ENCODE measurements around the gene AGTPBP1.

The AGTPBP1 gene

GRCh38 chr9:85528142-85528541 is 213.6 kb downstream of the AGTPBP1 start:
- H3K9me3 ChIP-seq, result no peaks in the 10 kb centered on the region
- no peak for DNase-seq
- no peak overlapping the region for H3K4me3 ChIP-seq
- TF ChIP-seq, protein P1, sequence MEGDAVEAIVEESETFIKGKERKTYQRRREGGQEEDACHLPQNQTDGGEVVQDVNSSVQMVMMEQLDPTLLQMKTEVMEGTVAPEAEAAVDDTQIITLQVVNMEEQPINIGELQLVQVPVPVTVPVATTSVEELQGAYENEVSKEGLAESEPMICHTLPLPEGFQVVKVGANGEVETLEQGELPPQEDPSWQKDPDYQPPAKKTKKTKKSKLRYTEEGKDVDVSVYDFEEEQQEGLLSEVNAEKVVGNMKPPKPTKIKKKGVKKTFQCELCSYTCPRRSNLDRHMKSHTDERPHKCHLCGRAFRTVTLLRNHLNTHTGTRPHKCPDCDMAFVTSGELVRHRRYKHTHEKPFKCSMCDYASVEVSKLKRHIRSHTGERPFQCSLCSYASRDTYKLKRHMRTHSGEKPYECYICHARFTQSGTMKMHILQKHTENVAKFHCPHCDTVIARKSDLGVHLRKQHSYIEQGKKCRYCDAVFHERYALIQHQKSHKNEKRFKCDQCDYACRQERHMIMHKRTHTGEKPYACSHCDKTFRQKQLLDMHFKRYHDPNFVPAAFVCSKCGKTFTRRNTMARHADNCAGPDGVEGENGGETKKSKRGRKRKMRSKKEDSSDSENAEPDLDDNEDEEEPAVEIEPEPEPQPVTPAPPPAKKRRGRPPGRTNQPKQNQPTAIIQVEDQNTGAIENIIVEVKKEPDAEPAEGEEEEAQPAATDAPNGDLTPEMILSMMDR (IDR thresholded peaks at IDR 0.05), result no peak
- H3K4me1 ChIP-seq, result peaks cover 0 to 3% (median 0%) of the 10 kb centered on the region in 4 donors
- H3K27ac ChIP-seq, result no peak overlapping the region
- intact Hi-C loops (cut with DNase I; ENCODE audit: low total_unique reads), result no loop called here
- H3K36me3 ChIP-seq, result no peaks in the 10 kb centered on the region
- H3K27me3 ChIP-seq, result peaks cover 0 to 2% of the 10 kb centered on the region in 2 donors

DNA sequence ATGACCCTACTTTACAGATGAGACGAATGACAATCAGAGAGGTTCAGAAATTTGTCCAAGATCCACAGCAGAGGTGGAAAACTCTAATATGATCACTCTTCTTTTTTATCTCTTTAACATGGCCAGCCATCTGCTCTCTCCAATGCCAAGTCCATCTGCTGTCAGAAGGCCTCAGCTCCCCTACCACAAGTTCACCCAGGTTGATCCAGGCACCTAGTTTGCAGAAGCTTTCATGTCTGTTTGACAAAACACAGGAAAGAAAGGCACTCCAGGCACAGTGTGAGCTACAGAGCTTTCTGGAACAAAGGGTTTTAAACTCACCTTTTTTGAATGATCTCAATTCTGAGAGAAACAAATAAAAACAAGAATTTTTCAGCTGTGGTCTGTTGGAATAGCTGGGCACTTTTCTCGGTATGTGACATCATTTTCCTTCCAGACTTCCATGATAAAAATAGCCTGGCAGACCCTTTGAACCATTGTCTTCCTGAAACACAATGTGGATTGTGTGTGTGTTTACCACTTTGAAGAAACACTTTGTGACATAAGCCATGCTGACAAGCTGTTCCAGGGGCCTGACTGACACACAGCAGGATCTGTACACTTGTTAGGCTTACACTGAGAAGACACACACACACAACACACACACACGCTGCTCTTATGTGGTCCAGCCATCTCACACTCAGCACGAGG is 214.3 kb downstream of the AGTPBP1 start:
- Histone ChIP-seq H3K4me1 (peaks cover 0 to 8% (median 2%) of the 10 kb centered on the region in 4 donors), H3K9me3 (no peaks in the 10 kb centered on the region), H3K27ac (no peak overlapping the region), H3K4me3 (no peak overlapping the region), H3K36me3 (no peaks in the 10 kb centered on the region), H3K27me3 (peaks cover 0 to 4% of the 10 kb centered on the region in 2 donors)
- intact Hi-C loops (cut with DNase I; ENCODE audit: low total_unique reads), result no loop called here
- no peak for DNase-seq
- TF ChIP-seq, protein P1 (IDR thresholded peaks at IDR 0.05), result no peak

GRCh38 chr9:85524531-85524930 is 217.2 kb downstream of the AGTPBP1 start:
- peaks cover 0 to 15% of the 10 kb centered on the region in 2 donors for H3K27me3 ChIP-seq
- intact Hi-C loops (cut with DNase I; ENCODE audit: low total_unique reads), result no loop called here
- no peak overlapping the region for H3K27ac ChIP-seq
- no peak overlapping the region for H3K4me3 ChIP-seq
- no peaks in the 10 kb centered on the region for H3K36me3 ChIP-seq
- no peak for DNase-seq
- H3K4me1 ChIP-seq, result peaks cover 0 to 11% (median 7%) of the 10 kb centered on the region in 4 donors
- no peaks in the 10 kb centered on the region for H3K9me3 ChIP-seq
- TF ChIP-seq, protein P1 (IDR thresholded peaks at IDR 0.05), result no peak

GRCh38 chr9:85523202-85523601 is 218.6 kb downstream of the AGTPBP1 start:
- H3K4me3 ChIP-seq, result peak overlapping the region; percentile 38 to 45
- intact Hi-C loops (cut with DNase I; ENCODE audit: low total_unique reads), result no loop called here
- H3K9me3 ChIP-seq, result no peaks in the 10 kb centered on the region
- no peaks in the 10 kb centered on the region for H3K36me3 ChIP-seq
- TF ChIP-seq, protein P1 (IDR thresholded peaks at IDR 0.05), result no peak
- H3K27ac ChIP-seq, result no peak overlapping the region
- peaks cover 0 to 11% (median 7%) of the 10 kb centered on the region in 4 donors for H3K4me1 ChIP-seq
- DNase-seq, result no peak
- H3K27me3 ChIP-seq, result peaks cover 0 to 15% of the 10 kb centered on the region in 2 donors

GRCh38 chr9:85522459-85523092 is 219.2 kb downstream of the AGTPBP1 start:
- TF ChIP-seq, protein P1 (IDR thresholded peaks at IDR 0.05), result no peak
- H3K27ac ChIP-seq, result no peak overlapping the region
- H3K36me3 ChIP-seq, result no peaks in the 10 kb centered on the region
- peaks cover 0 to 15% of the 10 kb centered on the region in 2 donors for H3K27me3 ChIP-seq
- H3K4me3 ChIP-seq, result peak overlapping the region; percentile 38 to 45
- no peaks in the 10 kb centered on the region for H3K9me3 ChIP-seq
- H3K4me1 ChIP-seq, result peaks cover 0 to 11% (median 7%) of the 10 kb centered on the region in 4 donors
- peak in 1 of 2 donors; percentile 45 for DNase-seq
- intact Hi-C loops (cut with DNase I; ENCODE audit: low total_unique reads), result no loop called here
